ENCODE data around the gene GLG1.

- TF ChIP-seq CTCF (IDR thresholded peaks at IDR 0.05; ENCODE audit: insufficient read depth, low read length): no peak
- no peak for TF ChIP-seq POLR2AphosphoS5 (IDR thresholded peaks at IDR 0.05; ENCODE audit: low read depth)
- TF ChIP-seq REST (IDR thresholded peaks at IDR 0.05; ENCODE audit: insufficient replicate concordance, low read depth): no peak
- TF ChIP-seq GABPA (IDR thresholded peaks at IDR 0.05; ENCODE audit: low read depth): no peak
These were observed 106.0 kb downstream of the GLG1 start for GRCh38 chr16:74500907-74501306.
